ENCODE measurements around the gene TMEM87A.

The TMEM87A gene

DNA sequence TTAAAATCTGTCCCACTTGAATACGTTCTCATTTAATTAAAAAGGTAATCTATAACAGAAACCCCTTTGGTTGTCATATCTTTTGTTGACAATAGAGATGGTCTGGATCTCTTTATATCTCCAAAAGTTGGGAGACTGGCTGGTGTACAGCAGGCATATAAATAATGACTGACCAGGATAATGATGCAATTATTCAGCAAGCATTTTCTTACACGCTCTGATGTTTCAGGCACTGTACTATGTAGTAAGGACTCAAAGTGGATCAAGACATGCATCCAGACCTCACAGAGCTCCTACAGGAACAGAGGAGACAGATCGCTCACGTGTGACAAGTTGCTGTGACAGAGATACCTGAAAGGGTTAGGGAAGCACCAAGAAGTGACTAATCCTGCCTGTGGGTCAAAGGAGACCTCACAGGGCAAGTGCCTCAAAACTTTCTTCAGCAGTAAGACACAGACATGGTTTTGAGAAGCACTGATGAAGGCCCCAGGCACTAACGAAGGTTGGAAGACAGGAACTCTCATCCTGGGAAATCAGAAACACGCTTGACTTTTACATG lies 90.8 kb downstream of the TMEM87A start:
- TF ChIP-seq, protein P1, sequence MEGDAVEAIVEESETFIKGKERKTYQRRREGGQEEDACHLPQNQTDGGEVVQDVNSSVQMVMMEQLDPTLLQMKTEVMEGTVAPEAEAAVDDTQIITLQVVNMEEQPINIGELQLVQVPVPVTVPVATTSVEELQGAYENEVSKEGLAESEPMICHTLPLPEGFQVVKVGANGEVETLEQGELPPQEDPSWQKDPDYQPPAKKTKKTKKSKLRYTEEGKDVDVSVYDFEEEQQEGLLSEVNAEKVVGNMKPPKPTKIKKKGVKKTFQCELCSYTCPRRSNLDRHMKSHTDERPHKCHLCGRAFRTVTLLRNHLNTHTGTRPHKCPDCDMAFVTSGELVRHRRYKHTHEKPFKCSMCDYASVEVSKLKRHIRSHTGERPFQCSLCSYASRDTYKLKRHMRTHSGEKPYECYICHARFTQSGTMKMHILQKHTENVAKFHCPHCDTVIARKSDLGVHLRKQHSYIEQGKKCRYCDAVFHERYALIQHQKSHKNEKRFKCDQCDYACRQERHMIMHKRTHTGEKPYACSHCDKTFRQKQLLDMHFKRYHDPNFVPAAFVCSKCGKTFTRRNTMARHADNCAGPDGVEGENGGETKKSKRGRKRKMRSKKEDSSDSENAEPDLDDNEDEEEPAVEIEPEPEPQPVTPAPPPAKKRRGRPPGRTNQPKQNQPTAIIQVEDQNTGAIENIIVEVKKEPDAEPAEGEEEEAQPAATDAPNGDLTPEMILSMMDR (IDR thresholded peaks at IDR 0.05; ENCODE audit: insufficient read depth, missing control alignments), result no peak
- no peak for DNase-seq (ENCODE audit: insufficient read length, low spot score)
- FAIRE-seq, result no peak

DNA sequence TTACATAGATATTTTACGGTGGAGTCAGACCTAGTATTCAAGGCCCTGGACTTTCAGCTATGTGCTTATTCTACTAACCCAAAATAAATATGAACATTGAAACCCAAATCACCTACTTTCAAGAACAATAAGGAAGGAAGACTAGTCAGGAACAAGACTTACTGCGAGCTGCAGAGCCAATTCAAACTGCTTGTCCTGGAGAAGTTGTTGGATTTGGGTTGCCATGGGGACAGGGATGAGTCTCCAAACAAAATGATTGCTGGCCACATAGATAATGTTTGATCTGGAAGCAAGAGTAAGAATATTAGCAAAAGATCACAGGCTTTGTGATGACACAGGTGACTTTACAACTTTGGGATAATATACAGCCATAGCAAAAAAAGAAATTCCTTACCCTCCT lies 95.2 kb downstream of the TMEM87A start:
- TF ChIP-seq, protein P1 (IDR thresholded peaks at IDR 0.05; ENCODE audit: insufficient read depth, missing control alignments), result no peak
- no peak for FAIRE-seq
- DNase-seq (ENCODE audit: insufficient read length, low spot score), result no peak

DNA sequence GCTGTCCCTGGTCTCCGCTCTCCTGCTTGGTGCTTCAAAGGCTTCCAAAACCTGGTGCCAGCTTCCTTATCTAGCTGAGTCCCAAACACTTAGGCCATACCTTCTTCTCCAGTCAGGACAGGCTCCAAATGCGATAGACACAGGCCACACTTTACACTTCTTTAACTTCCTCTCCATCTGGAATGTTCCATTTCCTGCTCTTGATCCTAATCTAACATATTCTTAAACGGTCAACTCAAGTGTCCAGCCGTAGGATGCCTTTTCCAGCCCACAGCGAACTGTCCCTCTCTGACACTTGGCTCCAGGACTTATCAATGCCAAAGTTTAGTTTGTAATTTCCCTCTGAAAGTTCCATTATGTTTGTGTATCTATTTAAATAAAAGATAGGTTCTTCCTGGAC lies 97.6 kb downstream of the TMEM87A start:
- FAIRE-seq (no peak), DNase-seq (ENCODE audit: insufficient read length, low spot score) (no peak)
- TF ChIP-seq, protein P1 (IDR thresholded peaks at IDR 0.05; ENCODE audit: insufficient read depth, missing control alignments), result no peak

DNA sequence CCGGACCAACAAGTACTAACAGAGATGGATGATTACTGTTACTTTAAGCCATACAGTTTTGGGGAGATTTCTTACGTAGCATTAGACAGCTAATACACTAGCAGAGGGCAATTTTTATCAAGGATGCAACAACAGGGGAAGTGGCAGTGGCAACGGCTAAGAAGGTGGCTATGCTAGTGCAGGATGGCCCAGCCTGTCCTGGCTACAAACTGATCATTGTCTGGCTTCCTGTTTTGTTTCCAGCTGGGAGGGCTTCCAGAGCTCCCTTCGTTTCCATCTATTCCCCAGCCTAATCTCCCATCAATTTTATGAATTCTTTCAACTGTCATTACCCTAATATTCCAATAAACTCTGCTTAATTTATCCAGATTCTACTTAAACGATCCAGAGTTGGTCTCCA lies 100.8 kb downstream of the TMEM87A start:
- DNase-seq (ENCODE audit: insufficient read length, low spot score) (no peak), FAIRE-seq (no peak)
- TF ChIP-seq, protein P1 (IDR thresholded peaks at IDR 0.05; ENCODE audit: insufficient read depth, missing control alignments), result no peak

DNA sequence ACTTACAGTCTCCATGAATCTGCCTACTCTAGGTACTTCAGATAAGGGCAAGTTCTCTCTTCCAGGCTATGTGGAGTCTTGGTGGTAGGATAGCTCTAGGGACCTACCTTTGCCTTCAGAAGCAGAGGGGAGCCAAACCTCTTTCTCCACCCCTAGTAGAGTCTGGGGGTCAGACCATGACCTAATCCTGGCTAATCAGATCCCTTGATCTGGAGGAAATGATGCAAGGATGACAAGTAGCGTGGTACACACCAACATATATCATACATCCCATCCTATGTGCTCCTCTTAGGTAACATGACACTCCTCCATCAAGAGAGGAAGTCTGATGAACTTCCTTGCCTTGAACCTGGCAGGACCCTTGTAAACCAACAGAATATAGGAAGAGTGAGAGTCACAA lies 101.4 kb downstream of the TMEM87A start:
- no peak for DNase-seq (ENCODE audit: insufficient read length, low spot score)
- no peak for FAIRE-seq
- TF ChIP-seq, protein P1 (IDR thresholded peaks at IDR 0.05; ENCODE audit: insufficient read depth, missing control alignments), result no peak

DNA sequence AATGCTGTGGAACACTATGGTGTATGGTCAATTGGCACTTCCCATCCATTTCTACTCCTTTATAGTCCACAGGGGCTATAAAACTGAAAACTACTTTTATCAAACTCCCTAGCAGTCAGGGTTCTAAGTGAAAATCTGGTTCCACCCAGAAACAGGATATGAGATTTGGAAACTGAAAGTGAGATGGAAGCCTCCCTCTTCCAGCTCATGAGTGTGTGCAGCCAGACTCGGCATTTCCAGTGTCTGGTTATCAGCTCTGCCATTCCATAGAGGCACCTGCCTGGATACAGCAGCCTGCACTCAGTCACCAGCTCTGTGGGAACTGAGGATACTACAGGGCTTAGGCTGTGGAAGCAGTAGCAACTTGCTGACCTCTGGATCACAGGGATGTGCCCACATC lies 102.1 kb downstream of the TMEM87A start:
- no peak for DNase-seq (ENCODE audit: insufficient read length, low spot score)
- TF ChIP-seq, protein P1 (IDR thresholded peaks at IDR 0.05; ENCODE audit: insufficient read depth, missing control alignments), result no peak
- no peak for FAIRE-seq

DNA sequence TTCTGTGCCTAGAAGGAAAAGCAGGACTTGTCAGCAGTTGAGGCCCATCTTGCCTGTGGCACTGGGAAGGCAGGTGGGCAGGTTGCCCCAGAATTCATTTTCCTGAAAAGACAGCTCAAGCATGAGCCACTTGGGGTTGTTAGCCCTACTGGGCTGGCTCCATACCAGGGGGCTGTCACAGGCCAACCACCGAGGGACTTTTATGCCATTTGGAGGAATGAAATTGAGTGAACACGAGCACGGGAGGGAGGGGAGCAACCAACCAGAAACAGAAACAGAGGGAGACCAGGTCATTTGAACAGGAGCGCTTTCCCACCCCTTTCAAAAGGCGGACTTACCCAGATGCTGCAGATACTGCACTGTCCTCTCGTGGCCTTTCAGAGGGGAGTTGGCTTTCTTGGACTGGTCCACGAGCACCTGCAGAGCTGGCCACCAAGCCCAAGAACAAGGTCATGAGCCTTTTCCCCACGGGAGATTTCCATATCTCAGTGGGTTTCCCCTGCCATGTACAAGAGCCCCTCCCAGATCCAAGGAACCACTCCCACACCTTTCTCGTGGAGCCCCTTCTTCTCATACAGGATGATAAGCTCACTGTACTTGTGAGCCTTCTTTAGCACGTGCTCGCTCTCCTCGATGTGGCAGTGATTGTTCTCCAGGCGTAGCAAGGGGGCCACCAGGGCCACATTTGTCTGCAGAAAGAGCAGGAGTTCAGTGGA lies 106.8 kb downstream of the TMEM87A start:
- TF ChIP-seq, protein P1 (IDR thresholded peaks at IDR 0.05; ENCODE audit: insufficient read depth, missing control alignments), result no peak
- FAIRE-seq (no peak), DNase-seq (ENCODE audit: insufficient read length, low spot score) (no peak)

All from D721Med (cell line).